DND-41 (cell line): ENCODE measurements around the gene MLXIPL.

Experiments used
- ATAC-seq: fragments of 200-7000 bp; cut with Tn5 transposase; 3 replicates; pipeline ENCODE4 v1.9.1; 2021; ENCODE audit warnings: low read depth; ENCODE audit not compliant: insufficient read depth
- DNase-seq: peaks from one replicate; pipeline ENCODE4 v3.0.0-alpha.2; 2020
- H2AFZ ChIP-seq: 2 replicates; pipeline ENCODE4 v1.6.0; 2012; ENCODE audit warnings: low read depth, low read length
- H3K27ac ChIP-seq: 2 replicates; pipeline ENCODE4 v1.5.1; 2012; ENCODE audit warnings: low read length, inconsistent platforms
- H3K27me3 ChIP-seq: fragments of 200-600 bp; sonication (generic); 2 replicates; pipeline ENCODE4 v1.6.0; 2012; ENCODE audit warnings: low read length, mild to moderate bottlenecking, inconsistent platforms; ENCODE audit not compliant: insufficient read depth, poor library complexity
- H3K36me3 ChIP-seq: 2 replicates; pipeline ENCODE4 v1.5.1; 2012; ENCODE audit warnings: low read length, inconsistent platforms; ENCODE audit not compliant: insufficient read depth
- H3K4me1 ChIP-seq: 2 replicates; pipeline ENCODE4 v1.5.1; 2012; ENCODE audit warnings: mild to moderate bottlenecking, low read length; ENCODE audit not compliant: insufficient read depth
- H3K4me2 ChIP-seq: 2 replicates; pipeline ENCODE4 v1.6.0; 2012; ENCODE audit warnings: mild to moderate bottlenecking, moderate library complexity, low read length, inconsistent platforms; ENCODE audit not compliant: insufficient read depth
- H3K4me3 ChIP-seq, 2 experiments: fragments of 200-600 bp in 1 of 2; shearing (Covaris generic) in 1 of 2; 2 replicates each; pipeline ENCODE4 v1.5.1; 2012 to 2016; ENCODE audit warnings: inconsistent platforms in 2 of 2, low read length in 2 of 2, mild to moderate bottlenecking in 2 of 2, low read depth in 1 of 2, moderate library complexity in 1 of 2
- H3K79me2 ChIP-seq: 2 replicates; pipeline ENCODE4 v1.6.0; 2012; ENCODE audit warnings: low read length, inconsistent platforms; ENCODE audit not compliant: insufficient read depth
- H3K9ac ChIP-seq: 2 replicates; pipeline ENCODE4 v1.6.0; 2012; ENCODE audit warnings: low read depth, mild to moderate bottlenecking, inconsistent platforms, low read length, moderate library complexity
- H3K9me3 ChIP-seq: 2 replicates; pipeline ENCODE4 v1.5.1; 2012; ENCODE audit warnings: low read length, moderate library complexity, mild to moderate bottlenecking, inconsistent platforms; ENCODE audit not compliant: insufficient read depth, severe bottlenecking
- H4K20me1 ChIP-seq: 2 replicates; pipeline ENCODE4 v1.6.0; 2012; ENCODE audit warnings: low read length; ENCODE audit not compliant: insufficient read depth
- CTCF ChIP-seq: IDR thresholded peaks from 2 replicates; pipeline ENCODE4 v1.5.1; 2012; ENCODE audit warnings: borderline replicate concordance, low read length, moderate library complexity, mild to moderate bottlenecking; ENCODE audit not compliant: poor library complexity, severe bottlenecking; ENCODE audit errors: extremely low read depth
- EZH2 ChIP-seq: IDR thresholded peaks from 3 replicates; pipeline ENCODE4 v1.6.1; 2012; ENCODE audit warnings: borderline replicate concordance, low read depth, mild to moderate bottlenecking, moderate library complexity, low read length, inconsistent platforms; ENCODE audit not compliant: severe bottlenecking

MLXIPL gene

DNA sequence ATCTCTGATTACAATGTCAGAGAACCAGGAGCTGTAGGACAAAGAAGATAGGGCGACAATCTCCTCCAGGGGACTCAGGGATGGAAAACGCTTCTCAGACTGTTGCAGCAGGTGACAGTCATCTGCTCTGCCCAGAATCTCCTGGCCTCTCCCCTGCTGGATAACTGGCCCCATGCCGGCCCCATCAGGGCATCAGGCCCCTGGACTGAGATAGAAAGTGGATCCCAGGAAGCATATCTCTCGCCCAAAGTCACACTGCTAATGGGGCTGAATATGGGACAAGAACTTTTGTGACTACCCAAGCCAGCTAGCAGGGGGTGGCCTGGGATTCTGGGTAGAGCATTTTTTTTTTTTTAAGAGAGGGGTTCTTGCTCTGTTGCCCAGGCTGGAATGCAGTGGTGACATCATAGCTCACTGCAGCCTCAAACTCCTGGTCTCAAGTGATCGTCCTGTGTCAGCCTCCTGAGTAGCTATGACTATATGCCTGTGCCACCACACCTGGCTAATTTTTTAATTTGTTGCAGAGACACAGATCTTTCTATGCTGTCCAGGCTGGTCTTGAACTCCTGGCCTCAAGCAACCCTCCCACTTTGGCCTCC is 20.5 kb upstream of the MLXIPL start:
- ATAC-seq (no peak), DNase-seq (no peak)
- no peak overlapping the region for H3K9ac ChIP-seq
- H3K79me2 ChIP-seq: no peaks in the 10 kb centered on the region
- no peak overlapping the region for H2AFZ ChIP-seq
- H3K27ac ChIP-seq: no peak overlapping the region
- peaks cover 6% of the 10 kb centered on the region for H3K9me3 ChIP-seq
- no peak overlapping the region for H3K4me3 ChIP-seq
- H4K20me1 ChIP-seq: no peaks in the 10 kb centered on the region; the same call in 1 of the 2 replicates
- H3K4me2 ChIP-seq: no peak overlapping the region
- no peaks in the 10 kb centered on the region for H3K36me3 ChIP-seq
- TF ChIP-seq CTCF: no peak
- no peak for TF ChIP-seq EZH2
- no peaks in the 10 kb centered on the region for H3K4me1 ChIP-seq
- H3K27me3 ChIP-seq: peaks cover 9% of the 10 kb centered on the region

- H3K36me3 ChIP-seq: no peaks in the 10 kb centered on the region
- peaks cover 9% of the 10 kb centered on the region for H3K27me3 ChIP-seq
- no peaks in the 10 kb centered on the region for H3K79me2 ChIP-seq
- H3K4me2 ChIP-seq: no peak overlapping the region
- H3K4me1 ChIP-seq: no peaks in the 10 kb centered on the region
- no peak for ATAC-seq
- H2AFZ ChIP-seq: no peak overlapping the region
- H3K4me3 ChIP-seq: no peak overlapping the region
- no peak for DNase-seq
- TF ChIP-seq EZH2 (no peak), CTCF (no peak)
- peaks cover 6% of the 10 kb centered on the region for H3K9me3 ChIP-seq
- no peaks in the 10 kb centered on the region; the same call in 1 of the 2 replicates for H4K20me1 ChIP-seq
- no peak overlapping the region for H3K9ac ChIP-seq
- H3K27ac ChIP-seq: no peak overlapping the region
Measured at GRCh38 chr7:73642834-73643233, 18.5 kb upstream of the MLXIPL start.

DNA sequence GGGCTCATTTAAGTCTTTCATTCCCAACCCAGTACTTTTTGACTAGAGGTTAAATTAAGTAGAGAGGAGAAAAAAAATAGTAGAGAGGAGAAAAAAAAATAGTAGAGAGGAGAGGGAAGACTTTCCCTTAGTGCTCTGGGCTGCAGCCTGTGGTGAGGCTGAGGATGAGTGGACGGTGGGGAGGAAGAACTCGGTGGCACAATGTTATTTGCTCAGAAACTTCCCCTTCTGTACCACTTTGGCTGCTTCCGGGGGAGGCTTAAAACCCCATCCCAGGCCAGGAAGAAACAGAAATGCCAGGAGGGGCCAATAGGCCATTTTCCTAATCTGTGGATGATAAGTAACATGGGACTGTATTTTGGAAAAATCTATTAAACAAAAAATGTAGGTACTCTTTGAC is 14.6 kb upstream of the MLXIPL start:
- Histone ChIP-seq H3K36me3 (no peaks in the 10 kb centered on the region), H3K9me3 (peaks cover 6% of the 10 kb centered on the region), H2AFZ (no peak overlapping the region), H3K4me1 (no peaks in the 10 kb centered on the region), H4K20me1 (no peaks in the 10 kb centered on the region), H3K79me2 (no peaks in the 10 kb centered on the region), H3K27ac (no peak overlapping the region), H3K4me3 (no peak overlapping the region), H3K27me3 (no peaks in the 10 kb centered on the region), H3K4me2 (no peak overlapping the region), H3K9ac (no peak overlapping the region)
- DNase-seq (no peak), ATAC-seq (no peak)
- TF ChIP-seq EZH2: no peak
- TF ChIP-seq CTCF: no peak

GRCh38 chr7:73635428-73636200 is 11.3 kb upstream of the MLXIPL start:
- Histone ChIP-seq H4K20me1 (no peaks in the 10 kb centered on the region), H2AFZ (no peak overlapping the region), H3K4me3 (no peak overlapping the region), H3K9me3 (no peaks in the 10 kb centered on the region), H3K9ac (no peak overlapping the region), H3K36me3 (no peaks in the 10 kb centered on the region), H3K79me2 (no peaks in the 10 kb centered on the region), H3K4me1 (no peaks in the 10 kb centered on the region), H3K27me3 (no peaks in the 10 kb centered on the region), H3K4me2 (no peak overlapping the region), H3K27ac (no peak overlapping the region)
- TF ChIP-seq CTCF (no peak), EZH2 (no peak)
- ATAC-seq (no peak), DNase-seq (no peak)
